GF-D8 (cell line): ENCODE measurements around the gene RUVBL1.

Source experiments
- DNase-seq: peaks from one replicate; lab custom pipeline; 2025; lab: John Stamatoyannopoulos, UW

RUVBL1 gene

DNA sequence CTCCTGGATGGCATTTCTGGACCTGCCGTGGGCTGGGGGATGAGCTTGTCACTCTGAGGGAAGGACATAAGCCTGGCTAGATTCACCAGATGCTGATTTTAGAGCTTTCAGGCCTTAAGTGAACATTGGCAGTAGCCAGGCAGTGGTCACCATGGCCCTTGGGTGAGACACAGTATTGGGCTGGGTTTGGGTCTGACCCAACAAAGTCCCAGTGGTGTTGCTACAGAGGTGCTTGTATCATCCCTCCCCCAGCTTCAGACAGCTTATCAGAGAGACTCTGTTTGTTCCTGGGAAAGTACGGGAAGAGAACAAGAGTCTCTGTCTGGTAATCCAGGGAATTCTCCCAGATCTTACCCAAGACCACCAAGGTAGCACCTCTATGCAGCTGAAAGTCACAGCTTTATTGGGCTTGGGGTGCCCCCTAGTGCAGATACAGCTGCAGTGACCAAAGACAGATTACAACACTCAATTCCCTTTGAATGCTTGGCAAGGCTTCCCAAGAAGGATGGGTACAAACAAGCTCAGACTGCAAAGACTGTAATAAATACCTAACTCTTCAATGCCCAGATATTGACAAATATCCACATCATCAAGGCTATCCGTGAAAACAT, 9.8 kb upstream of the RUVBL1 start:
- DNase-seq, result no peak

DNA sequence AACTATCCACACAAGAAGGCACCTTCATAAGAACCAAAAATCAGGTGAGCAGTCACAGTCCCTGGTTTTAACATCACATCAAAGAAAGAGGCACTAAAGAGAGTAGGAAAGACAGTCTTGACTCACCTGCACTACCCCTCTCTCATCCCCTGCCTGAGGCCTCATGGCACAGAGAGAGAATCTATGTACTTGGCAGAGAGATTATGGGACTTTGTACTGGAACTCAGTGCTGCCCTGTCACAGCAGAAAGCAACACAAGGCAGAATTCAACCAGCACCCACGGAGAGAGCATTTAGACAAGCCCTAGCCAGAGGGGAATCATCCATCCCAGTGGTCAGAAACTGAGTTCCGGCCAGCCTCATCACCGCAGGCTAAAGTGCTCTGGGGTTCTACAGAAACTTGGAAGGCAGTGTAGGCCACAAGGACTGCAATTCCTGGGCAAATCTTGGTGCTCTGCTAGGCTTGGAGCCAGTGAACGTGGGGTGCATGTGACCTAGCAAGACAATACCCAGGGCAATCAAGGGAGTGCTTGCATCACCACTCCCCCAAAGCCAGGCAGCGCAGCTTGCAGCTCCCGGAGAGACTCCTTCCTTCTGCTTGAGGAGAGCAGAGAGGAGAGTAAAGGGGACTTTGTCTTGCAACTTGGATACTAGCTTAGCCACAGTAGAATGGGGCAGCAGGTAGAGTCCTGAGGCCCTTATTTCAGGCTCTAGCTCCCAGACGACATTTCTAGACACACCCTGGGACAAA, 8.5 kb upstream of the RUVBL1 start:
- DNase-seq, result no peak

DNA sequence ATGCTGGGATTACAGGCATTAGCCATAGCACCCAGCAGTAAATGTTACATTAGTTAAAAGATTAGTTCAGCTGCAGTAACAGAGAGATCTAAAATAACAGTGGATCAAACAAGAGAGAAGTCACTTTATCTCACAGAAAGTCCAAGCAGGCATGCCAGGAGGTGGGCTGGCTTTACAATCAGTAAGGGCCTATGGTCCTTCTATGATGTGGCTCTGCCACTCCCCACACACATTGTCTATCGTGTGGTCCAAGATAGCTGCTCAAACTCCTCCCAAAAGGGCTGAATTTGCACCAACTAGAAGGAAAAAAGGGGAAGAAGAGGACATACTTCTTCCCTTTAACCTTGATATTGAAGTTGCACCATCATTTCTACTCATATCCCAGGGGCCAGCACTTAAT, 4.6 kb upstream of the RUVBL1 start:
- no peak for DNase-seq

DNA sequence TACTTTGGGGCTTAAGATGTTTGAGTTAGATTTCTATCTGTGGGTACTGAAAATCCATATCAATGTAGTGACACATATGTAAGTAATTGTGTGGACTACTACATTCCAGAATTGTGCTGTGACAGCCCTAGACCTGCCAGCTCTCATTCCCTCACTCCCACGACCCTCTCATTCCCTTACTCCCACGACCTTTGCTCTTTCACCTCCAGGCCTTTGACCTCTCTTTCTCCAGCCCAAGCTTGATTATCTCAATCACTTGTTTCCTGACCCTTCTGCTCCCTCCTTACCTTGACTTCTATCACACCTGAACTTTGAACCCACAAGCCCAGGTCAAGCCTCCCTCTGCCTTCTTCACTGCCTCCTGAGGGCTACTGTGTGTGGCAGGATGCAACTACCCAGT, 3.6 kb upstream of the RUVBL1 start:
- no peak for DNase-seq

DNA sequence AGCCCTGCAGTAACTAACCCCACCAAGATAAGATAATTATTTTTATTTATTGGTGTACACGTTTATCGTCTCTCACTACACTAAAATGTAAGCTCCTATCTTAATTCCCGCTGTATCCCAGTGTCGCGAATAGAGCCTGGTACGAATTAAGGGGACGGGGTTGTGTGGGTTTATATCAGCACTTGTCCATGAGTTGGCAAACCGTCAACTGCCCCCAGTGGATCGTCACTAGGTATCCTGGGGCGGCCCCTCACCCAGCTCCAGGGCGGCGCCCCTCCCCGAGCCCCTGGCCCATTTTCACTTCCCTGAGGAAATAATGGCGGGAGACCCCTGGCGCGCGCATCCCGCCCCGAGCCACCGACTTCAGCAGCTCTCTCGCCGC, 465 bp downstream of the RUVBL1 start:
- no peak for DNase-seq

DNA sequence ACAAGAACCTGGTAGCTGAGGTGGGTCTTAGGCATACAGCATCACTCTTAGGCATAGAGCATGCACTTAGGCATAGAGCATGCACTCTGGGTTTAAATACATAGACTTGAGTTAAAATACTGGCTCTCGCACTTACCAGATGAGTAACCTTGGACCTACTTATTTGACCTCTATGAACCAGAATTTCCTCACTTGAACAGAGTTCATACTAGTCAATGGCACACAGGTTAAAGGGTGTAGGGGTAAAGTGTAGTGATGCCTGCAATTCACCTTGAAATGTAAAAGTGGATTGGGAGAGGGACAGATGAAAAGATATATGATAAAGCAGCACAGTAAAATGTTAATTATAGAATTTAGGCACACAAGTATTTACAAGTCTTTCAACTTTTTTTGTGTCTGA, 1.6 kb downstream of the RUVBL1 start:
- DNase-seq, result no peak

DNA sequence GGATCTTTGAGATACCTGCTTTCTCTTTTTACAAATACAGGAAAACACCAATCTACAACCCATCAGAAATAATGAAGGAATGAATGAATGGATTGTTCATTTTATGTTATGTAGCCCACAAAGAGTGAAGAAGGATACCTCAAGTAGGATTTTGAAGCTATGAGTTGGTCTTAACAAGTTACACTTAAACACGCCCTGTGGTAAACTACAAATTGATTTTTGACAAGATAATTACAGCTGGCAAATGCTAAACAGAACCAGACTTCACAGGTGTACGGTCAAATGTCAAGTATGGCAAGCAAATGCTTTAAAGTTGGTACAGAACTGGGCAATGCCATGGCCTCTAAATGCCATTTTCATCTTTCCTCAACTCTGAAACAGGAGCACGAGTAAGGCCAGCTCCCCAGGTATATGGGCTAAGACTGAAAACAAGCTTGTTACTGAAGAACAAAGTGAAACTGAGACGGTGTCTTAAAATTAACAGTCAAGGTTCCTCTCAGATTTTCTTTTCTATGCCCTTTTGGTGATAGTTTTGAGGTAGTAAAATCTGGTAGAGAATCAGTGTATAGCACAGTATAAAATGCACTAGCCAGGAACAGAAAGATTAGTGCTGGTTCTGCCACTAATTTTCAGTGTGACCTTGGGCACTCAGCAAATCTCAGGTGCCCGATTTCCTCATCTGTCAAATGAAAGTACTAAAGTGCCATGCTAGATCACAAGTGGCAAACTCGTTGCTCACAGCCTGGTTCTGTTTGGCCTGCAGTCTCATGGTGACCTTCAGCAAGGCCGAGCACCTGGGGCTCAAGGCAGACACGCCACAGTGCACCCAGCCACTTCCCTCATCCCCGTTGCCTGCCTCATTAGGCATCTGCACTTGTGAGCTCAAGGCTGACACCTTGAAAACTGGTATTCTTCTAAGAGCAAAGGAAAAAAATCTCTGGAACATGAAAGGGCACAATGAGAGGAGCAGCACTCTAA, 9.5 kb downstream of the RUVBL1 start:
- no peak for DNase-seq

DNA sequence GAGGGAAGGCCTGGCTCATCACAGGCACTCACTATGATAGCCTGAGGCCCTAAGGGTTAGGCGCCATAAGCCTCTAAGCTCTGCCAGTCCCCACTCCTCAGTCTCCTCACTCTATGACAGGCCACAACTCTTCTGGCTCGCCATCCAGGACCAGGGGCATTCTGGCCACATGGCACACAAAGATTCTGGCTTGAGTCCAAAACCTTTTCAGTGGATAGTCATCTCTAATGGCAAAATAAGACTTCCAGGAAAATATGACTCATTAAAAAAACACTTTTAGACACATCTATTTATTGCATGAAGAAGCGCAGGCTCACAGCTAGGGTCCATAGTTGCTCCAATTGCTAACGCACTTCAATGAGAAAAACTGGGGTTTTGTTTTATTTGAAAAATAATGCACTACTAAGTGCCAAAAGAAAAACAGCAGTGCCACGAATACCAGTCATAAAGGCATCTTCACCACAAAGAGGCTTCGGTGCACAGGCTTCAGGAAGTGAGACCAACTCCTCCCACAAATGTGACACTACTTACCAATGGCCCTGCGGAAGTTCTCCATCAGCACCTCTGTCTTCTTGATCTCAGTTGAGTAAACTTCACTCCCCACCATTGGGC, 11.1 kb downstream of the RUVBL1 start:
- DNase-seq, result no peak

DNA sequence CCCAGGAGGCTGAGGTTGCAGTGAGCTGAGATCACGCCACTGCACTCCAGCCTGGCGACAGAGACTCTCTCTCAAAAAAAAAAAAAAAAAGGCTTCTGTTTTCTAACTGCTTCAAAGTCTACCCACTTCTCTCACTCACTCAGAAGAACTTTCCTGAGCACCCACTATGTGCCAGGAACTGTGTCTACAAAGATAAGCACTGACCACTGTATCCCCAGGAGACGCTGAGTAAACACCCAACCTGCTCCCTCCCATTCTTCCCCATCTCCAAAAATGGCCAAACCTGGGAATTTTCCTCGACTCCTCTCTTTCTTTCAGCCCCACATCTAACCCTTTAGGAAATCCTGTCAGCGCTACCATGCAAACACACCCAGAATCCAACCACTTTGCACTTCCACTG, 12.5 kb downstream of the RUVBL1 start:
- no peak for DNase-seq

DNA sequence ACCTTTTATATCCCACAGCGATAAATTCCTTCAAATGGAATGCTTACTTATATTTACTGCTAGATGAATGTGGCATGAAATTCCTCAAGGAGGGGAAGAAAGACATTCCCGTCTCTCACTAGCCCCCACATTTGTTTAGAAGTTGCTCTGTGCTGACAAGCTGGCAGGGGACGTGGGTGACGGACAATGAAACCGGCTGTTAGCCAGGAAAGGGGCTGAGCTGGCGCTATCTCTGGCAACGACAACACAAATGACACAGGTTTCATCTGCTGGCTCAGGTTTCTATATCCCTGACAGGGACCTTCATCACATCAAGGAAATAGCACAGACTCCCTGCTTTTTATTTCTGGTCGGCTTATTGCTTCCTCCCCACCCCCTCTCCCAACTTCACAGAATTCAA, 15.8 kb downstream of the RUVBL1 start:
- no peak for DNase-seq

DNA sequence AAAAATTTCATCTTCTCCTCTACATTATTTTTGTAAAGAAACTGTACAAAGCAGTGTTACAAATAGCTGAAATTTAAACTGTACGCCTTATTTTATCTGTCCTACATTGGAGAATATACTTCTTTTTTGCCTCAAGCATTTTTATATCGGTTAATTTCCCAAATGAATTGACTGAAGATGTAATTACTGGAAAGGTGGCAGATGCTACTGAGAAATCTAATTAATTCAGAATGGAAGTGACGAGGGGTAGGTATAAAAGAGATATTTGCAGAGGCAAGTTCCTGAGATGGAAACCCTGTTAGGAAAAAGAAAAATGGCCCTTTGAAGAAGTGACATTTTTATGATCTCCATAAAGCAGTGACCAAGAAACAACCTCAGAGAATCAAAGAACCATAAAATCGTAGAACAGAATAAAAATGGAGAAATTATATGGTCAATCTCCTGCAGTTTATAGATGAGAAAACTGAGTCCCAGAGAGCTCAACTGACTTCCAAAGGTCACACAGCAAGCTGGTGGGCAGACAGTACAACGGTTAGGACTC, 20.4 kb downstream of the RUVBL1 start:
- no peak for DNase-seq

DNA sequence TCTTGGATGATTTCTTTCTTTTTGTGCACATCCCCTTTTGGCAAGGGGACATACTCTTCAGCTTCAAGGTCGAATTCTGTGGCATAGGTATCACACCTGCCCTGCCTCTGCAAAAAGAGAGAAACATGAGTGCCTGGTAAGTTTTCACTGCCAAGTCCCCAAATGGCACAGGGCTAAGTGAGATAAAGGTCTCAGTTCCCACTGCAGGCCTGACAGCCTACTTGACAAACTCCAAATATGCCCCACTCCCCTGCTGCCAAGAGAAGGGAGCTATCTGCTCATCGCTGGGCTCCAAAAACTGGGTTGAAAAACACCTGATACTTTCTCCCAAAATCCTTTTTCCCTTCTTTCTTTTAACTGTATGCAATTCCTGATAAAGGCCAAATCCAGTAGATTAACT, 23.0 kb downstream of the RUVBL1 start:
- DNase-seq, result no peak

DNA sequence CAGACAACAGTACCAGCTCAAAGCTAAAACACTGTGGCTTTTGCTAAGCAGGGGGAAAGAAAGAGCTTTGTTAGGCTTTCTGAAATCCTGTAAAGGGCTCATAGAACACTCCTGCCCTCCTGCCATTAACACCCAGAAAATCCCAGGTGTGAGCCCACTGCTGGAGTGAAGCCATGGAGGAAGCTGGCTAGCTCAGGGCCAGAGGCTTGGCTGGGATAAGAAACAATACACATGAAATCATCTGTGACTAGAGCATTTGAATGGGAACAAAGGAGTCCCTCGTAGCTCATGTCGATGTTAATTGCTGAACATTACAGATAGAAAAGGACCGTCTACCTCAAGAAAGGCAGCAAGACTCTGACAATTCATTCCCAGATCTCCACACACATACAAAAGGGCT, 23.5 kb downstream of the RUVBL1 start:
- DNase-seq, result no peak

DNA sequence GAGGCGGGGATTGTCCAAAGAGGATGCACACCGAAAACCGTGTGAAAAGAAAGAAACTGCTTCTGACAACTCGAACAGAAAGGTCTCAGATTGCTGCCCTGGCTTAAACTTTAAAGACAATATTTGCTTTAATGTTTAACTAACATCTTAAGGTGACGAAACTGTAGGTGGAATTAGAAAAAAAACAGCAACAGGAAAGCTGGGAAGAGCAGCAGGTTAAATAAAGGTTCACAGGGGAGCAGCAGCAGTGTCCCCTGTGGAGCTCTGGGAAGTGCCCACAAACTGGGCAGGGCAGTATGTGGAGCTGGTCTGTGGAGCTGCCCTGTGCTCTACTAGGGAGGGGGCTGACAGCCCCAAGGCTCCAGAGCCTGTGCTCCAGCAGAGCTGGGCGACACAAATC, 25.4 kb downstream of the RUVBL1 start:
- DNase-seq, result no peak

DNA sequence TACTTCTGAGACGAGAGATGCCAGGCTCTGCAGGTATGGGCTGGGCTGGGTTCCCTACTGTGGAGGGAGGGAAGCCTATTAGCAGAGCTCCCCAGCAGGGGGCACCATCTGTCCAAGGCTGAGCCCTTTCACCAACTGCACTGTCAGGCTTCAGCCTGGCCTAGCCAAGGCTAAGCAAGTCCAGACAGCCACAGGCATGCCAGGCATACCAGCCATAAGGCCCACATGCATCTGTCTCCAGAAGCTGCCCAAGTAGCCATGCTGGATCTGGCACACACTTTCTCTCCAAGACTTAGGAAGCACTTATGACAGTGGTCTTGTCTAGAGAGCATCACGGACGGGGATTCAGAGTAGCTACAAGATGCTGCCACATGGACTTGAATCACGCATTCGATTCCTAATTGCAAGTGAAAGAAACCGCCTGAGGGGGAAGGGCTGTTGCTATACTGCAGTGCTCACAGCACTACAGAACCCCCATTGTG, 28.3 kb downstream of the RUVBL1 start:
- DNase-seq, result peak; percentile 18

DNA sequence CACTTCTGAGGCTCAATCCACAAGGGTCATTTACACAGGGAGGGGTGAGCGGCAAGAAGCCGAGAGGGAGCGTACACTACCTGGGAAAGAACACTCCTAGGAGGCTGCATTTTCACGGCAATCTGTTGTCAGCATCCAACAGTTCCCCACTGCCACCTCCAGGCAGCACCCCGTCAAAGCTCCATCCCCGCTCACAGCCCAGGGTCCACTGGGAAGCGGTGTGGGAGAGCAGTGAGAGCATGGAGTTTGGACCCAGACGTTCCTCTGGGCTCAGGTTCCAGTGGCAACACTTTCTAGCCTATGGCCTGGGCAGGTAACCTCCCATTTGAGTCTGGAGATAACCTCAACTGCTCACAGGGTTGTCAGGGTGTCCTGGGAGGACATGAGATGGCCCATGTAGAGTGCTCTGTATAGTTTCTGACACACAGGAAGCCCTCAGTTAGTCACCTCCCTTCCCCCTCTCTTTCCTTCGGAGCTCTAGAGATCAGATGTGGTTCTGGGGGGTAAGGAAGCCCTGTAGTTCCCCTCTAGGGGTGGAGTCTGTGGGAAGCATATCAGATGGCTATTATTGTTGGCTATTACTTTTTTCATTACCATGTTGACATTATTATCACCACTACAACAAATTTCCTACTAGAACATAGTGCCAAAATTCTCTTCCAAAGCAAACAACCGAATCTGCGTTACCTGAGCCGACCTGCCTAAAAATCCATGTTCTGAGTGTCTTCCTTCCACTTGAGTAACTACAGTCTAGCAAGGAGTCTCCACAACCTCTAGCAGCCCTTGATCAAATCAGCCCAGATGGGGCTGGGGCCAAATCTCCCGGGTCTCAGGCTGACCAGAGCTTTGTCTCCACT, 29.1 kb downstream of the RUVBL1 start:
- no peak for DNase-seq

DNA sequence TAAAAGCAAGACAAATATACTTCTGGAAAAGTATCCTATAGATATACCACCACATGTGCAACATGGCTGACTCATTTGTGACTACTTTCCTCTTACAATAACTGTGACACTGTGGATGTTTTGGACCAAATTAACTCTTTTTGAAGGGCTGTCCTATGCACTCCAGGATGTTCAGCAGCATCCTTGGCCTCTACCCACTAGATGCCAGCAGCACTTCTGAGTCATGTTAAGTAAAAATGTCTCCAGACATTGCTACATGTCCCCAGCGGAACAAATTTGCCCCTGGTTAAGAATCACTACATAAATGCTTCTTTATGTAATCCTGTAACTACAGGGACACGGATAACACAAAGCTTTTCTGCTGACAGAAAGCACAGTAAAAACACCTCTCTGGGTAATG, 32.0 kb downstream of the RUVBL1 start:
- DNase-seq, result no peak

DNA sequence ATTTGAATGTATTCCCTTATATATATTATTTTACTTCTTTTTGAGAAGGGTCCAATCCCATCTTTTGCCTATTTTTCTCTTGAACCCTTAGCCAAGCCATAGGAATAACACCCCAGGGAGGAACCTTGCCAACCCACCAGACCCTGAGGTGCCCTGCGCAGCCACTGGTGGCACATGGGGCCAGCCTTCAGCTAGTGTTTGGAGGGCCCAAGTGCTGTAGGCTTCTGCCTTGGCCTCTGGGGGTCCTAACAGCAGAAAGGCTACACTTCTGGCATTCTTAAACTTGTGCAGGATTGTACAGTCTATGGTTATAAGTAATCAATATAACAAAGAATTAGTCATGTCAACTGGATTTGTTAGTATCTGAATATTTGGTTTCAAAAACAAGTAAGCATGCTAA, 34.5 kb downstream of the RUVBL1 start:
- no peak for DNase-seq

DNA sequence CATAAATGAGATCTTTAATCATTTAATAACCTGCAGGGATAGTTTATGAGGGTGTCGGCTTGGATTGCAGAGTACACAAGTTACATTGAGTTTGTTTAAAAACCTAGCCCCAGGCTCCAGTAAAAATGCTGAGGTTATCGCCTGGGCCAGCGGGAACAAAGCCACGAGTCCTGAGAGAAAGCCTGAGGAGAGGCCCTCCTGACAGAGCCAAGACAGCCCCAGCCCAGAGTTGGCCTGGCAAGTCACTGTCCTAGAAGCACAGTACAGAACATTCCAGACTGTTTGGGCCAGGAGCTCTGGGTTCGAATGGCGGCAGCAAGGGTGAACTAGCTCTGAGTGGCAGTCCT, 39.0 kb downstream of the RUVBL1 start:
- DNase-seq, result no peak

DNA sequence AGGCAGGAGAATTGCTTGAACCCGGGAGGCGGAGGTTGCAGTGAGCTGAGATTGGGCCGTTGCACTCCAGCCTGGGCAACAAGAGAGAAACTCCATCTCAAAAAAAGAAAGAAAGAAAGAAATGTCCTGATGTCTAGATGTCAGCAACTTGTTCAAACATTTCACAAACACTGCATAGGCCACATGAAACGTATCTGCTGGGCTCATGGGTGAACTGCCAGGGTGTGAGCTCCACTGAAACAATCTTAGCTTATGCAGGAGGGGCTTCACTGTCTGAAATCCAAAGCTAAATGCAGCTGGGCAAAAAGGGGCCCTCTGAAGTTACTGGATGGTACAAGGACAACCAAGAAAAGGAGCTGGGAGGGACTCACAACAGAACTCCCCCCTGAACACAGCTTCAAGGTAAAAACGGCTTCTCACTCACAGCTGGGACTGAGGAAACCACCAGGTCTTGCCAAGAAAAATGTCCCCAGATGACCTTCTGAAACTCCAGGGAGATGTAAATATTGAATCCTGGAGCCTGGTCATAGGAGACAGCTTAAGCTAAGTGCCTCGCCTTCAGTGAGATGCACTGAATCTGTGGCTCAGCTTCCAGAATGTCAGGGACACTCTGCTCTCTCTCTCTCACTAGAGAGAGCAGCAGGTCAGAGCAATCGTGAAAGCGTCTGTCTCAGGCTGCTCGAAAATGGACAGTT, 39.5 kb downstream of the RUVBL1 start:
- DNase-seq, result no peak

DNA sequence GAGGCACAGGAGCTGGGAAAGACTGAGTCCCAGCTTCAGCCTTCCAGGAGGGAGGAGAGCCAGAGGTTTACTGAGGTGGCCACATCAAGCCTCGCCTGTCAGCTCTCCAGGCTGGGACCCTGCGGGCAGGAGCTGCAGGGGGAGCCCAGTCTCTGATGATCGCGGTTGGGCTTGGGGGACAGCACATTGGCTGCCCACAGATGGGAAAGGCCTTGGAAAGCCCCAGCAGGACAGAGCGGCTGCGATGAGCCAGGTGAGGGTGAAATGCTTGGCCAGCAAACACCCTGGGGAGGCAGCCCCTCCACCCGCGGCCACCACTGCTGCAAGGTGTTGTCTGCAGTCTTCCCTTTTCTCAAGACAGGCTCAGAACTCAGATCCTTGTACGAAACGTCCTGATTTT, 40.2 kb downstream of the RUVBL1 start:
- DNase-seq, result no peak
